Heart left ventricle (tissue), 13 donors: ENCODE measurements around the gene SYCP2L.

Experiments used
- CTCF ChIP-seq, 12 donors: fragments of 200-600 bp; sonication (generic) in 4 of 12; IDR thresholded peaks; one replicate each; pipeline versions ENCODE4 v1.5.0 to v1.8.0; 2018 to 2022; ENCODE audit warnings: antibody characterized with exemption in 12 of 12, mild to moderate bottlenecking in 5 of 12
- POLR2A ChIP-seq, 2 donors: fragments of 450-650 bp; IDR thresholded peaks; one replicate each; pipeline ENCODE4 v1.6.1; 2017; ENCODE audit warnings: antibody characterized with exemption in 2 of 2, mild to moderate bottlenecking in 2 of 2, moderate library complexity in 2 of 2
- donor health status: ischemic (EF 13 %, LVEDD 7.1; RV severe dilation, severe dysfunction).
- donor health status: DM: no; HTN: yes; CAD: no.
- donor health status: DM: no; HTN: no; CAD: no.
- donor health status: ischemic (EF 25% LVEDD 6.9; RV normal size, moderate dysfunction).
- donor health status: ischemic (EF 25% LVEDD 5.7; RV mildly dilated, moderate dysfunction).
- donor health status: ischemic (EF 35%, LVEDD 5.7; RV mildly dilated, moderate dysfunction).
- donor health status: nonischemic (EF 11% LVEDD 7.7; RV severe dilation, severe dysfunction).
- donor health status: DM: yes; HTN: yes; CAD: no.
- donor health status: PGD.
- donor health status: ischemic (EF 29% LVEDD 5.4; RV normal size, mild dysfunction).
- donor health status: nonischemic (EF 23%, LVEDD 6.1; RV moderate dilation, normal function).

GRCh38 chr6:10852361-10852960 lies 34.4 kb upstream of the SYCP2L start:
- TF ChIP-seq CTCF (IDR thresholded peaks at IDR 0.05) (no peak), POLR2A (IDR thresholded peaks at IDR 0.05) (no peak)
